OCI-LY1 (cell line): Measurements from ENCODE around the gene MT3.

Source experiments
- H2AFZ ChIP-seq: fragments of 200-600 bp; sonication (generic), shearing (Covaris generic); 2 replicates; pipeline ENCODE4 v1.6.0; 2014; ENCODE audit warnings: antibody characterized with exemption, mild to moderate bottlenecking, low read length
- H3F3A ChIP-seq: fragments of 200-600 bp; sonication (generic), shearing (Covaris generic); 2 replicates; pipeline ENCODE4 v1.6.0; 2014; ENCODE audit warnings: mild to moderate bottlenecking, antibody characterized with exemption, low read length, moderate library complexity; ENCODE audit not compliant: insufficient read depth
- H3K27ac ChIP-seq: fragments of 200-600 bp; sonication (generic); 2 replicates; pipeline ENCODE4 v1.5.1; 2014; ENCODE audit warnings: low read length, mixed run types, mild to moderate bottlenecking, low read depth; ENCODE audit not compliant: poor library complexity, severe bottlenecking
- H3K27me3 ChIP-seq: fragments of 200-600 bp; sonication (generic); 2 replicates; pipeline ENCODE4 v1.6.0; 2014; ENCODE audit warnings: antibody characterized with exemption, mild to moderate bottlenecking, low read length, moderate library complexity; ENCODE audit not compliant: insufficient read depth
- H3K36me3 ChIP-seq: fragments of 200-600 bp; sonication (generic); 2 replicates; pipeline ENCODE4 v1.6.1; 2014; ENCODE audit warnings: mild to moderate bottlenecking, antibody characterized with exemption, low read length, moderate library complexity, mixed read lengths; ENCODE audit not compliant: insufficient read depth
- H3K4me1 ChIP-seq: fragments of 200-600 bp; sonication (generic); 2 replicates; pipeline ENCODE4 v1.5.1; 2014; ENCODE audit warnings: mild to moderate bottlenecking, low read length, moderate library complexity; ENCODE audit not compliant: insufficient read depth, severe bottlenecking
- H3K4me2 ChIP-seq: fragments of 200-600 bp; sonication (generic), shearing (Covaris generic); 2 replicates; pipeline ENCODE4 v1.6.1; 2014; ENCODE audit warnings: low read length
- H3K4me3 ChIP-seq: fragments of 200-600 bp; sonication (generic); 2 replicates; pipeline ENCODE4 v1.5.1; 2014; ENCODE audit warnings: low read length, low read depth, mild to moderate bottlenecking, mixed read lengths; ENCODE audit not compliant: poor library complexity, severe bottlenecking
- H3K79me2 ChIP-seq: fragments of 200-600 bp; shearing (Covaris generic); 2 replicates; pipeline ENCODE4 v1.6.1; 2016; ENCODE audit warnings: mixed run types, low read length, mixed read lengths; ENCODE audit not compliant: insufficient read depth
- H3K9ac ChIP-seq: fragments of 200-600 bp; sonication (generic), shearing (Covaris generic); 2 replicates; pipeline ENCODE4 v1.6.1; 2014; ENCODE audit warnings: mild to moderate bottlenecking, low read length, mixed read lengths
- H3K9me2 ChIP-seq: fragments of 200-600 bp; sonication (generic), shearing (Covaris generic); 2 replicates; pipeline ENCODE4 v1.6.1; 2014; ENCODE audit warnings: low read depth, mild to moderate bottlenecking, low read length, mixed read lengths
- H3K9me3 ChIP-seq: fragments of 200-600 bp; shearing (Covaris generic); 2 replicates; pipeline ENCODE4 v1.6.1; 2014; ENCODE audit warnings: low read length, mixed read lengths
- H4K20me1 ChIP-seq: fragments of 200-600 bp; sonication (generic), shearing (Covaris generic); 2 replicates; pipeline ENCODE4 v1.6.0; 2016; ENCODE audit warnings: mild to moderate bottlenecking, low read length; ENCODE audit not compliant: insufficient read depth
- CTCF ChIP-seq: fragments of 200-600 bp; sonication (generic), shearing (Covaris generic); IDR thresholded peaks from 2 replicates; pipeline ENCODE4 v1.5.1; 2017; ENCODE audit warnings: mild to moderate bottlenecking, antibody characterized with exemption, low read length, moderate library complexity, mixed read lengths
- EZH2 ChIP-seq: fragments of 200-600 bp; sonication (generic), shearing (Covaris generic); IDR thresholded peaks from 2 replicates; pipeline ENCODE4 v1.8.0; 2017; ENCODE audit warnings: borderline replicate concordance, mixed run types, mild to moderate bottlenecking, antibody characterized with exemption, low read length, moderate library complexity, mixed read lengths

MT3 gene

GRCh38 chr16:56637814-56638750 is 48.8 kb downstream of the MT3 start, which contains the start of gene MT1A:
Gene MT1A, plus strand, starts transcription at chr16:56638666. Its CDS starts 73 bp downstream, at chr16:56638739.
- Histone ChIP-seq H3K9ac (no peak within 1 kb of the TSS), H3K9me3 (no peaks in the 10 kb centered on the region), H2AFZ (no peak within 1 kb of the TSS), H3K36me3 (no peaks in the 10 kb centered on the region), H3K79me2 (no peaks in the 10 kb centered on the region), H3K27ac (no peak within 1 kb of the TSS), H3K4me1 (peaks cover 5% of the 10 kb centered on the region), H3F3A (no peaks in the 10 kb centered on the region), H4K20me1 (no peaks in the 10 kb centered on the region), H3K4me3 (no peak within 1 kb of the TSS), H3K9me2 (no peaks in the 10 kb centered on the region), H3K27me3 (no peaks in the 10 kb centered on the region; the same call in 1 of the 2 replicates), H3K4me2 (no peak within 1 kb of the TSS)
- TF ChIP-seq CTCF (no peak), EZH2 (no peak)

- Histone ChIP-seq H2AFZ (no peak overlapping the region), H3K4me3 (no peak overlapping the region), H3K27ac (no peak overlapping the region), H3F3A (no peaks in the 10 kb centered on the region), H3K4me2 (no peak overlapping the region), H3K9ac (no peak overlapping the region), H3K27me3 (no peaks in the 10 kb centered on the region; the same call in 1 of the 2 replicates), H3K36me3 (no peaks in the 10 kb centered on the region), H3K9me3 (no peaks in the 10 kb centered on the region), H3K79me2 (no peaks in the 10 kb centered on the region), H3K4me1 (peaks cover 6% of the 10 kb centered on the region), H3K9me2 (no peaks in the 10 kb centered on the region), H4K20me1 (no peaks in the 10 kb centered on the region)
- no peak for TF ChIP-seq CTCF
- TF ChIP-seq EZH2: no peak
Observed at GRCh38 chr16:56639045-56639444, 49.7 kb downstream of the MT3 start.

- Histone ChIP-seq H3K27me3 (no peaks in the 10 kb centered on the region; the same call in 1 of the 2 replicates), H3K9me2 (no peaks in the 10 kb centered on the region), H3K9ac (no peak overlapping the region), H3K4me1 (peaks cover 6% of the 10 kb centered on the region), H3F3A (no peaks in the 10 kb centered on the region), H3K4me3 (no peak overlapping the region), H2AFZ (no peak overlapping the region), H4K20me1 (no peaks in the 10 kb centered on the region), H3K36me3 (no peaks in the 10 kb centered on the region), H3K79me2 (no peaks in the 10 kb centered on the region), H3K9me3 (no peaks in the 10 kb centered on the region), H3K4me2 (no peak overlapping the region), H3K27ac (no peak overlapping the region)
- no peak for TF ChIP-seq EZH2
Observed at GRCh38 chr16:56640076-56640475, 50.7 kb downstream of the MT3 start.
